NCI-H146 treated with DMSO at 0.1 percent for 48 hours (cell line): ENCODE data around the gene CMTM6.
"Not testable (repeated sequence)": the region's sequence is repeated elsewhere in the genome, so short reads cannot be mapped to it uniquely, and the experiment has no call there.

Experiments
- DNase-seq: peaks from one replicate; lab custom pipeline; 2025; ENCODE audit not compliant: unreplicated experiment; lab: John Stamatoyannopoulos, UW

The CMTM6 gene, protein sequence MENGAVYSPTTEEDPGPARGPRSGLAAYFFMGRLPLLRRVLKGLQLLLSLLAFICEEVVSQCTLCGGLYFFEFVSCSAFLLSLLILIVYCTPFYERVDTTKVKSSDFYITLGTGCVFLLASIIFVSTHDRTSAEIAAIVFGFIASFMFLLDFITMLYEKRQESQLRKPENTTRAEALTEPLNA

DNA sequence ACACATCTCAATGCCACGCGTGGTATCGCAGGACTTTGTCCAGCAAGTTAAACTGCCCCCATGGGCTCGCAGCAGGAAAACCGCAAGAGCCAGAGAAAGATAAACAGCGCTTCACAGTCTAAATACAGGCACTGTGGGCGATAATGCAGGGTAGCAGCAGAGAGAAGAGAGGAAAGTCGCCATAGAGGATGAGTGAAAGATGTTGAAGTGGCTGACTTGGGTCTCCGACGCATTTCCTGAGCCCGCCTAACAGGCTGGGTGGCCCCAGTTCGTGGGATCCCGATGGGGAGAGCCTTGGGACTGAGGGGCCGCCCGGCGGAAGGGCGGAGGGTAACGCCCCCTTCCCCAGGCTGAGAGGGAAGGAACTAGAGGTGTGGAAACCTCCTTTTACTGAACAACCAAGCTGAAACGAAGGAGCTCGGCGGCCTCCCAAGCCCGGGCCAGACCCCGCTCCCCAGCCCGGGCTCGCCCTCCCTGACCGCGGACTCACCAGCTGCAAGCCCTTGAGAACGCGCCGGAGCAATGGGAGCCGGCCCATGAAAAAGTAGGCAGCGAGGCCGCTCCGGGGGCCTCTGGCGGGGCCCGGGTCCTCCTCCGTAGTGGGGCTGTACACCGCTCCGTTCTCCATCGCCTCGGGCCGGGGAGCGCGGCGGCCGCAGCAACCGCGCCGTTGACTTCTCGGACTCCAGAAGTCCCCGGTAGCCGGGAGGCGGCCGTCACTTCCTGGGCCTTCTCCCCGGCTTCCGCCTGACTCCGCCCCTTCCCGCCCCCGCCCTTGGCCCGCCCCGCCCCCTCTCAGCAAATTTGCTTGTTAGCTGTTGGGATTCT lies at the start of gene CMTM6:
CMTM6 (minus strand) TSS at position 735 of the 828 bp plus-strand sequence; CDS start at position 628, 107 bp downstream.
- peak; percentile 42 for DNase-seq

DNA sequence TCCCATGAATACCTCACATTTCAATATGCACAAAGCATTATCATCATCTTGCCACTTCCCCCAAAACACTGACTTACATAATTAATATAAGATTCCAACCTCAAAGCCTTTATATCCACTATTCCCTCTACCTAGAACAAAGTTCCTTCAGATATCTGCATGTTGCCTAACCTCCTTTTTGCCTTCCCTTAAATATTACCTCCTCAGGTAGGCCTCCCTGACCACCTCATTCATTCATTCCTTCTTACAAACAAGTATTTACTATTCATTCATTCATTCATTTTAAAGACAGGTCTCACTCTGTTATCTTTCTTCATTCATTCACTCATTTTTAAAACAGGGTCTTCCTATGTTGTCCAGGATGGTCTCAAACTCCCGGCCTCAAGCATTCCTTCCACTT lies 49.4 kb upstream of the CMTM6 start:
- DNase-seq: no peak

DNA sequence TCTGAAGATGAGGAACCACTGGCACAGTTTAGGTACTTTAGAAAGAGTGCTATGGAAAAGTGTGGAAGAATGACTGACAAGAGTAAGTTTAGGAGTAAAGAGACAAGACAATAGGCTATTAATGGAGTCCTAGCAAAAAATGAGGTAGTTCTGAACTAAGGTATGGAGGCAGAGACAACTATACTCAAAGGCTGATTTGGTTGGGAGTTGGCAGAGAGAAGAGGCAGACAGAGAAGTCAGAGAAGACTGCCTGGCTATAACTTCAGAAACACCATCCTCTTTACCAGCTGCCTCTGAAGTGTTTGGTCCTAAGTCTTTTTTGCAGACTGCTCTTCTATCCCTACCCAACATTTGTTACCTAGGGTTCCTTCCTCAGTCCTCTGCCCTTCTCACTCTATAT lies 48.8 kb upstream of the CMTM6 start:
- DNase-seq: no peak

DNA sequence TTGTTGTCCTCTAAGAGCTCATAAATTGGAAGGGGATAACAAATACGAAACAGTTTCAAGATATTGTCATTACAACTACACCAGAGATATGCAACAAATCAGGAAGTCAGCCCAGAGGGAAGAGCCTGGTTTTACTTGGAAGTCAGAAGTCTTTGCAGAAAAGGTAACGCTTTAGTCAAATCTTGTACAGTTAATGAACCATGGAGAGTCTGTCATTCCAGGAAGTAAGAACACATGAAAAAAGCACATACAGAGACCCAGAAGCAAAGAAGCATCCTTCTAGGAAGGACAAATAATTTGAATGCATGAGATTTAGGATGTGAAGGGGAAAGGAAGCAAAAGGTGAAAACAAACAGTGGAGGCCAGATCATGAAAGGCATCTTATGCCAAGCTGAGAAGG lies 48.4 kb upstream of the CMTM6 start:
- no peak for DNase-seq

DNA sequence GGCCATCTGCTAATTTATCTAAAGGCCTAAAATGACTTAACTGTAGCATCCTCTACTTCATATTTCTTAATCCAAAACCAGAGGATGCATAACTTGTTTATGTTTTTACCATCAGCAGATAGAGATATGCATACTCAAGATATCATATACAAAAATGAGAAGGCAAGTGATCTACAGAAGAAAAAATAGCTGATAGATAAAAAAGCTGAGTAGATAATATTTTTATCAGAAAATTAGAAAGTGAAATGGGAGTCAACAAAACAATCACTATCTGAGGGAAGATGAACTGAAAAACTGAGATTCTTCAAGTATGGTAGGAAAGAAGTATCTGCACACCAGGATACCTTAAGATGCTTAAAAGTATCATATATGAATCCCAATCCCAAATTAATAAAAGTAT lies 42.7 kb upstream of the CMTM6 start:
- no peak for DNase-seq

DNA sequence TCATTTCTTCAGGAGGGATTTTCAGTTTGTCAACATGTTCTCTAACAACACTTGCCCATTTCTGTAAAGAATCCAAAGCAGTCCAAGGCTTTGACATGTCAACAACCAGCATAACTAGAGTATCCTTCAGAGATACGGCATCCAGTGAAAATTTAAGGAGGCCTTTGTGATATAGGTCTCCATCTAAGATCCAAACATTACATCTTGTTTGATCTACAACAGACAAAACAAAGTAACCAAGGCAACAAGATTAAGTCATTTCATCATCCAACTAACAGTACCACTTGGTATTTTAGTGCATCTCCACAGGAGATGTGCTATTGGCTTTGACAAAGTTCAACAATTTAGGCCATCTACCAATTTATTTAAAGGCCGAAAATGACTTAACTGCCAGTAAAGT lies 42.2 kb upstream of the CMTM6 start:
- no peak for DNase-seq

DNA sequence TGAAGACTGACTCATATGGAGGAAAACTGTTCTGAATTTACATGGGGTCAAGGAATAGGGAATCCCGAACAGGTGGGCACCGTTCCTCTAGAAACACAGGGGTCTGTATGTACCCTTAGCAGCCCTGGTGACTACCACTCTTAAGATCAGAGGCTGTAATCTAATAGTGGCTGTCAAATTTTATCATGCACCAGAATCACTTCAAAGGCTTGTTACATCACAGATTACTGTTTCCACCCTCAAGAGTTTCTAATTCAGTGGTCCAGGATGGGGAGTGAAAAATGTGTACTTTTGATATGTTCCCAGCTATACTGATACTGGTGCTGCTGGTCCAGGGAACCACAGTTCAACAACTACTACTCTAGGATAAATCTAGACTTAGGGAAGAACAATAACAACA lies 40.2 kb upstream of the CMTM6 start:
- DNase-seq: no peak

DNA sequence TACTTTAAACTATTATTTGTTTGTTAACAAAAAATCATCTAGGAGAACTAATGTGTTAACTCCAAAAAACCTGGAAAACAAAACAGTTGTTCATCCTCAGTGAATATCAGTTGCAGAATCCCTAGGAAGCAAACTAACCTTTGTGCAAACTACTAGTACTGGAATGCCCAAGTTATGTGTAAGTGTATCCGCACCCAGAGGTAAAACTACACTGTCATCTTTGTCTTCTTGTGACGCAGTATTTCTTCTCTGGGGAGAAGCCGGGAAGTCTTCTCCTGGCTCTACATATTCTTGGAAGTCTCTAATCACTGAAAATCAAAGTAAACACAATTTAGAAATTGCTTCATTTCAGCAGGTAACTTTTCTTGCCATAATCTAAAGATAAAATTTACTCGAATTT lies 38.2 kb upstream of the CMTM6 start:
- DNase-seq: no peak

DNA sequence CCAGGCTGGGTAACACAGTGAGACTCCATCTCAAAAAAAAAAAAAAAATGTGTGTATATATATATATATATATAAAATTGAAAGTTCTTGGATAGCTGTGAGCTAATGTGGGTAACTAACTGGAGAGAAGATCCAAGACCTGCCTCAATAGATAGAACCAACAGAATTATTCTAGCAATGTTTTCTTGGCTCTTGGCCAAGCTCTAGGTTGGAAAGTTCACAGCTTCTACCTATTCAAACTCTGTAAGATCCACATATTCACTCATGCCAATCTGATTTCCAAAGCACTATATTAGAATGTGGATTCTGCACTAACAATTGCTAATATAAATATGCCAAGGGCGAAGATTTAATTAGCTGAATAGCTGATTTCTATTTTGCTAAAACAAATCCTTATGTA lies 29.8 kb upstream of the CMTM6 start:
- DNase-seq: no peak

DNA sequence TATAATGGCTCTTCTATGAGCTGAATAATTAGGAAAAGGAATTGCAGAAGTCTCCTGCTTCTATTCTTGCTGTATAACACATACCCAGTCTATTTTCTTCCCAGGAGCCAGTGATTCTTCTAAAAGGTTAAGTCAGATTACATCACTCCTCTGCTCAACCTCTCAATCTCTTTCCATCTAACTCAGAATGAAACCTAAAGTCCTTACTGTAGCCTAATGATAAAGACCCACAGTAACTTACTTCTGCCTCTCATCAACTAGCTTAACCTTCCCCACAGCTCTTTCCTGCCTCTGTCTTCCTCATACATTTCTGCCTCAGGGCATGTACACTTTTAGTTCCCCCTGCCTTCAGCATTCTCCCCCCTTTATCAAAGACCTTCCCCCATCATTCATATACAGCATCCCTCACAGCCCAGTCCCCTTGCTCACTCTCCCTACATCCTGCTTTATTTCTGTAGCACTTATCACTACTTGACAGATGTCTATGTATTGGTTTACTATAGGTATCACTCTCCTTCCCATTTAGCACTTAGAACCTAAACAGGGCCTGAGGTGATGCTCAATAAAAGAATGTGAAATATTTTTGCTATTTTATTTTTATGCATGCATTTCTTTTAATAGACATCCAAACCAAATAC lies 28.5 kb upstream of the CMTM6 start:
- DNase-seq: no peak

DNA sequence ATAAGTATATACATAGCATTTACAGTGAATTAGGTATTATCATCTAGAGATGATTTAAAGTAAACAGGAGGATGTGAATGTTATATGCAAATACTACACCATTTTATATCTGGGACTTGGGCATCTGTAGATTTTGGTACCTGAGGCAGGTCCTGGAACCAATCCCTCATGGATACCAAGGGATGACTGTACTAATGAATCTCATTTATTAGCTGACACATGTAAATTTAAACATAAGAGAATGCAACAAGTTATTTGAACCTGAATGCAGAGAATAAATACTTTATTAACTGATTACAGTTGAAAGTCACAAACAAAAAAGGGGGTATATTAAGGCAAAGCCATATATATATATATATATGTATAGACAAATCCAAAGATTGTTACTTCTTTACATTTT lies 23.1 kb upstream of the CMTM6 start:
- DNase-seq: no peak

DNA sequence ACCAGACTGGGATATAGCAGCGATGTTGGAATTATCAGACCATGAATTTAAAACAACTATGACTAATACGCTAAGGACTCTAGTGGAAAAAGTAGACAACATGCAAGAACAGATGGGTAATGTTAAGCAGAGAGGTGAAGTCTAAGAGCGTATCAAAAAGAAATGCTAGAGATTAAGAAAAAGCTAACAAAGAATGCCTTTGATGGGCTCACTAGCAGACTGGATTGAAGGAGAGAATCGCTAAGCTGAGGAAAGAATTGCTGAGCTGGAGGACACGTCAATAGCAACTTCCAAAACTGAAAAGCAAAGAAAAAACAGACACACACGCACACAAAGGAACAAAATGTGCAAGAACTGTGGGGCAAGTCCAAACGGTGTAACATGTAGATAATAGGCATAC lies 20.0 kb upstream of the CMTM6 start:
- DNase-seq: no peak

DNA sequence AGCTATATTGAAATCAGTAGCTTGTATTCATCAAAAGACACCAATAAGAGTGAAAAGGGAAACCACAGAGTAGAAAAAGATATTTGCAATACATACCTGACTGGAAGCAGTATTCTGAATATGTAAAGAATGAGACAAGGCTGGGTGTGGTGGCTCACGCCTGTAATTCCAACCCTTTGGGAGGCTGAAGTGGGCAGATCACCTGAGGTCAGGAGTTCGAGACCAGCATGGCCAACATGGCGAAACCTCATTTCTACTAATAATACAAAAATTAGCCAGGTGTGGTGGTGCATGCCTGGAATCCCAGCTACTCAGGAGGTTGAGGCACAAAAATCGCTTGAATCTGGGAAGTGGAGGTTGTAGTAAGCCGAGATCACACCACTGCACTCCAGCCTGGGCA lies 16.3 kb upstream of the CMTM6 start:
- not testable (repeated sequence) for DNase-seq

DNA sequence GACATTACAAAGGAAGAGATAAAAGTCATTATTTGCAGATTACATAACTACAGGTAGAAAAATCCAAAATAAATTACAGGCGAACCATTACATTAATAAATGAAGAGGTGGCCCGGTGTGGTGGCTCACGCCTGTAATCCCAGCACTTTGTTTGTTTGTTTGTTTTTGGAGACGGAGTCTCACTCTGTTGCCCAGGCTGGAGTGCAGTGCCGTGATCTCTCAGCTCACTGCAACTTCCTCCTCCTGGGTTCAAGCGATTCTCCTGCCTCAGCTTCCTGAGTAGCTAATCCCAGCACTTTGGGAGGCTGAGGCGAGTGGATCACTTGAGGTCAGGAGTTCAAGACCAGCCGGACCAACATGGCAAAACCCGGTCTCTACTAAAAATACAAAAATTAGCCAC lies 14.1 kb upstream of the CMTM6 start:
- not testable (repeated sequence) for DNase-seq

DNA sequence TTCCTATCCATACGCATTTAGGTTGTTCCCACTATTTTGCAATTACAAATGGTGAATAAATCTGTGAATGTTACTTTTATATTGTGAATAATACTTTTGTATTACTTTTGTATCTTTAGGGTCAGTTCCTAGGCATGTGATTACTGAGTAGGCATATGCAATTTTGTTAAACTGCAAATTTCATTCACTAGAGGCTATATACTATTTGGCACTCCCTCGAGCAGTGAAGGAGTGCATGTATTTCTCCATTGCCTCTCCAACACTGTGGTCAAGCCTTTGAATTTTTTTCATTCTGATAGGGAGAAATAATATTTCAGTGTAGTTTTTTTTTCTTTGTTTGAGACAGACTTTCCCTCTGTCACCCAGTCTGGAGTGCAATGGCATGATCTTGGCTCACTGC lies 8.4 kb upstream of the CMTM6 start:
- DNase-seq: no peak

DNA sequence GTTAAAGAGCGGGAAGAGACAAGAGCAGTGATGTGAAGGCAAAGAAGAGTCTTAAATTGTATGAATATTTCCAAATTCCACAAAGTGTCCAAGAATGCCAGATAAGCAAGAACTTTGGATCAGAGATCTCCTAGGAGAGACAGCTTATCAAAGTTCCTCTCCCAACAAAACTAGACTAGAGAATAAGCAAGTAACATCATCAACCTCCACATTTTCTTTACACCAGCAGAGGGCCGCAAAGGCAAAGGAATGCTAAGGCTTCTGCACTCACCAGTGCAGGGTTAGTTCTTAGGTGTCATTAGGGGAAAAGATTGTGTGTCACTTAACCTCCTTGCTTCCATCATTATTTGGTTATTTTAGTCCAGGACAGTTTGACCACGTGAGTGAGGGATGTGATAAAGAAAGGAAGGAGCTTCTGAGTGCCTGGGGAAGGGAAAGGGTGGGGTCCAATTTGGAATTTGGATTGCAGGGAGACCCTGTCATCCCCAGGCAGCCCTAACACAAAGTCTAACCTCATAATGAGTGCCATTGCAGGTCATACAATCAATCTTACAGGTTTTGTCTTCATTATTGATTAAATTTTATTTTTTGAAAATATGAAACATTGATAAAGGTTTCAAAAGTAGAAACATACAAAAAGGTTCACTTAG lies 7.5 kb upstream of the CMTM6 start:
- peak; percentile 3 for DNase-seq

DNA sequence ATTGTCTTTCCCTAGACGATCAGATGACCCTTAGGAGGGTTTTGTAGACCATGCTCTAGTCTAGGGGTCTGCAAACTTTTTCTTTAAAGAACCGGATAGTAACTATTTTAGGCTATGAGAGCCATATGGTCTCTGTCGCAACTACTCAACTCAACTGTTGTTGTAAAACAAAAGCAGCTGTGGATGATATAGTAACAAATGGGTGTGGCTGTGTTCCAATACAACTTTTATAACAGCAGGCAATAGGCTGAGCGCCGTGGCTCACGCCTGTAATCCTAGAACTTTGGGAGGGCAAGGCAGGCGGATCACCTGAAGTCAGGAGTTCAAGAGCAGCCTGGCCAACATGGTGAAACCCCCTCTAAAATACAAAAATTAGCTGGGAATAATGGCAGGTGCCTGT lies 6.1 kb upstream of the CMTM6 start:
- no peak for DNase-seq

DNA sequence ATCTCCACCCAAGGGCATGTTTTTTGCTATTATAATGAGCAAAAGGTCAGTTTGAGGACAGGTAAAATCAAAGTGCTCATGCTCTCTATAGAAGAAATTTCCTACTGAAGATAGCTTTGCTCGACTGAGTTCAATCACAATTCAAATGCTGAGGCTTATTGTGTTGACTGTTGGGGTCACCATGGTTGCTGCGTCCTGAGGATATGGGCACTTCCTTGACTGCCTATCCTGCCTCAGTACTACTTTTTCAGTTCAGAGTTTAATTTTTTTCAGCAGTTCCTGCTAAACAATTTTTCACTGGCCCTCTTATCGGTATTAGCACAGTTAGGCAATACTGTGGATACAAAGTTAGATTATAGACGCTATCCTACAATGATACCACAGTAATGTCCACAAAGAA lies 3.8 kb upstream of the CMTM6 start:
- DNase-seq: no peak

DNA sequence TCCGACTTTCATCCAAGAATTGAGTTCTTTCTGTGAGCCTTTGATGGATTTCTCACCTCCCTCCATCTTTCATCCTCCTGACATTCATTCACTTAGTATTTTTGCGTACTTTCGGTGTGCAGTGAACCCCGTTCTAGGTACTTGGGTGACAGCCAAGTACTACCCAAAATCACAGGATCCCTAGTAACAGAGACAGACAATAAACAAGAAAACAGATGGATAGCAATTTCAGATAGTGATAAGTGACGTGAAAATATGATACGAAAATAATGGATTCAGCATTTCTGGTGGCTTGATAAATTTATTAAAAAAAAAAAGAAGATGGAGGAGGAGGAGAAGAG lies 264 bp upstream of the CMTM6 start:
- no peak for DNase-seq

DNA sequence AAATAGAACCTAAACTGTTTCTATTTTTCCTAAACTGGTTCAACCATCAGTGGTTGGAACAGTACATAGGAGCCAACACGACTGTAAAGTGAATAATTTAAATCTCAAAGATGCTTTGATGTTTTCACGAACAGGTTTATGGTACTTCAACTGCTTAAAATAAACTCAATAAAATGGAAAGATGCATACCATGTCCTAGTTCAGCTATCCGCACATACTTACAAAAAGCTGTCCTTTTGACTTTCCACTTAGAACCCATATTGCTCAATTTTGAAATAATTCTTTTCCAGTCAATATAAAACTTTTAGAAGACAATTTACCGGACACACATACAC lies 902 bp downstream of the CMTM6 start:
- no peak for DNase-seq

DNA sequence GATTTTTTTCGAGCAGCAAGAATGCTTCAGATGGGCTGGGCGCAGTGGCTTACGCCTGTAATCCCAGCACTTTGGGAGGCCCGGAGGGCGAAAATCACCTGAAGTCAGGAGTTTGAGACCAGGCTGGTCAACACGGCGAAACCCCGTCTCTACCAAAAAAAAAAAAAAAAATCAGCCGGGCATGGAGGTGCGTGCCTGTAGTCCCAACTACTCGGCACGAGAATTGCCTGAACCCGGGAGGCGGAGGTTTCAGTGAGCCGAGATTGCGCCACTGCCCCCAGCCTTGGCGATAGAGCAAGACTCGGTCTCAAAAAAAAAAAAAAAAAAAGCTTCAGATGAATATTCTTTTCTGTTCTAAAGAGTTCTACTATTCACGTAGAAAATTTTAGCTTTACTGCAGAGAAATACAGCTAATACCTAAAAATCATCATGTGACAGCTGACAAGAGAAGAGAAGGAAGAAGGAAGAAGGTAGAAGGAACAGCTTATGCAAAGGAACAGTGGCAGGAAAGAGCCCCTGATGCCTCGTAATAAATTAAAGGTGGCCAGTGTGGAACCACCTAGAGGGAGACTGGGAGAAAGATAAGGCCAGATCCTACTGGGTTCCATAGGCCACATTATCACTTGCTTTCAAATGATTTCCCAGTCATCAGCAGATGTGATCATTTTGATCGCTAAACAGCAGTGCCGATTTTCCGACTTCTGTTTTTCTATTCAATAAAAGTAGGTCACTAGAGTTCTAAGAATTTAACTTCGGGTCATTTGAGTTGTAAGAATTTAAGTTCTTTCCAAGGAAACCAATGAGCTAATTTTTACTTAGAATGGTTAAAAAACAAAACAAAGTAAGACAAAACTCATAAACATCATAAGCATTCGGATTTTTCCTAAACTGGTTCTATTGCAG lies 1.5 kb downstream of the CMTM6 start:
- no peak for DNase-seq
